ENCODE results near the gene HTR2A.

- TF ChIP-seq CTCF (IDR thresholded peaks at IDR 0.05): no peak
- TF ChIP-seq EP300 (IDR thresholded peaks at IDR 0.05): no peak
- TF ChIP-seq POLR2AphosphoS5 (IDR thresholded peaks at IDR 0.05): no peak
Measured at GRCh38 chr13:46860722-46861121, 36.1 kb downstream of the HTR2A start.
